Mesenchymal stem cell (in vitro differentiated cells and primary cell): Measurements from ENCODE around the gene BMX.
A peak's percentile ranks its signal among the peaks of the same experiment; 100 is the strongest.

Experiments
- DNase-seq: peaks from one replicate; pipeline ENCODE4 v3.0.0-alpha.2; 2013
- H2AFZ ChIP-seq: one replicate; pipeline ENCODE4 v1.6.1; 2013; ENCODE audit warnings: low read depth, mild to moderate bottlenecking, control low read depth, inconsistent platforms, low read length, moderate library complexity
- H2AK5ac ChIP-seq: 2 replicates; pipeline ENCODE4 v1.6.1; 2013; ENCODE audit warnings: low read length, moderate library complexity, mild to moderate bottlenecking, inconsistent platforms; ENCODE audit not compliant: severe bottlenecking
- H2BK120ac ChIP-seq: one replicate; pipeline ENCODE4 v1.6.1; 2013; ENCODE audit warnings: low read depth, mild to moderate bottlenecking, inconsistent platforms, low read length, moderate library complexity
- H2BK12ac ChIP-seq, 2 experiments: one replicate each; pipeline ENCODE4 v1.6.1; 2013; ENCODE audit warnings: inconsistent platforms in 2 of 2, low read length in 2 of 2, mild to moderate bottlenecking in 2 of 2, moderate library complexity in 2 of 2, control low read depth in 1 of 2
- H2BK15ac ChIP-seq: one replicate; pipeline ENCODE4 v1.6.1; 2013; ENCODE audit warnings: mild to moderate bottlenecking, low read depth, inconsistent platforms; ENCODE audit not compliant: poor library complexity, severe bottlenecking
- H2BK5ac ChIP-seq: 2 replicates; pipeline ENCODE4 v1.6.1; 2013; ENCODE audit warnings: low read depth, mild to moderate bottlenecking, low read length, control low read depth, inconsistent platforms; ENCODE audit not compliant: poor library complexity, severe bottlenecking
- H3K14ac ChIP-seq, 2 experiments: one replicate each; pipeline ENCODE4 v1.6.1; 2013; ENCODE audit warnings: inconsistent platforms in 2 of 2, low read length in 2 of 2, control low read depth in 1 of 2, mild to moderate bottlenecking in 1 of 2, moderate library complexity in 1 of 2
- H3K18ac ChIP-seq, 2 experiments: one replicate each; pipeline ENCODE4 v1.6.1; 2013; ENCODE audit warnings: inconsistent platforms in 2 of 2, low read length in 2 of 2, control low read depth in 1 of 2, low read depth in 1 of 2, mild to moderate bottlenecking in 1 of 2
- H3K23ac ChIP-seq, 2 experiments: one replicate each; pipeline ENCODE4 v1.6.1; 2013; ENCODE audit warnings: inconsistent platforms in 2 of 2, low read length in 2 of 2, mild to moderate bottlenecking in 2 of 2, moderate library complexity in 2 of 2, control low read depth in 1 of 2
- H3K27ac ChIP-seq: 2 replicates; pipeline ENCODE4 v1.5.1; 2013; ENCODE audit warnings: mild to moderate bottlenecking, moderate library complexity, low read length, control low read depth, inconsistent platforms; ENCODE audit not compliant: poor library complexity, severe bottlenecking
- H3K27me3 ChIP-seq, 2 experiments: 2 replicates each; pipeline versions ENCODE4 v1.6.1 to v1.7.0; 2013; ENCODE audit warnings: low read length in 2 of 2, mild to moderate bottlenecking in 2 of 2, moderate library complexity in 2 of 2, control low read depth in 1 of 2, inconsistent platforms in 1 of 2; ENCODE audit not compliant: control insufficient read depth in 1 of 2, insufficient read depth in 1 of 2
- H3K36me3 ChIP-seq, 2 experiments: 2 replicates each; pipeline versions ENCODE4 v1.6.1 to v1.7.0; 2013; ENCODE audit warnings: low read length in 2 of 2, control low read depth in 1 of 2, inconsistent platforms in 1 of 2, low read depth in 1 of 2, mild to moderate bottlenecking in 1 of 2; ENCODE audit not compliant: insufficient read depth in 2 of 2, control insufficient read depth in 1 of 2
- H3K4ac ChIP-seq, 2 experiments: one replicate each; pipeline ENCODE4 v1.6.1; 2013; ENCODE audit warnings: inconsistent platforms in 2 of 2, low read length in 2 of 2, mild to moderate bottlenecking in 2 of 2, moderate library complexity in 2 of 2, control low read depth in 1 of 2, low read depth in 1 of 2
- H3K4me1 ChIP-seq: 2 replicates; pipeline ENCODE4 v1.6.1; 2013; ENCODE audit warnings: low read depth, low read length, control low read depth; ENCODE audit not compliant: control insufficient read depth, insufficient read depth
- H3K4me2 ChIP-seq: 2 replicates; pipeline ENCODE4 v1.6.1; 2013; ENCODE audit warnings: low read length, mild to moderate bottlenecking, inconsistent platforms; ENCODE audit not compliant: poor library complexity, severe bottlenecking
- H3K4me3 ChIP-seq, 2 experiments: 2 replicates each; pipeline versions ENCODE4 v1.5.1 to v1.7.0; 2013; ENCODE audit warnings: low read length in 2 of 2, mild to moderate bottlenecking in 2 of 2, control low read depth in 1 of 2, low read depth in 1 of 2; ENCODE audit not compliant: insufficient read depth in 1 of 2
- H3K79me1 ChIP-seq: replicated peaks from 2 replicates; pipeline ENCODE4 v1.6.1; 2013; ENCODE audit warnings: mild to moderate bottlenecking, control low read depth, low read length, inconsistent platforms; ENCODE audit not compliant: poor library complexity, severe bottlenecking
- H3K9ac ChIP-seq: 2 replicates; pipeline ENCODE4 v1.7.0; 2013; ENCODE audit warnings: mild to moderate bottlenecking, low read length, moderate library complexity
- H3K9me3 ChIP-seq: 2 replicates; pipeline ENCODE4 v1.7.0; 2013; ENCODE audit warnings: mild to moderate bottlenecking, low read length; ENCODE audit not compliant: control insufficient read depth
- H4K8ac ChIP-seq: one replicate; pipeline ENCODE4 v1.6.1; 2013; ENCODE audit warnings: inconsistent platforms, mild to moderate bottlenecking, low read length, moderate library complexity
- H4K91ac ChIP-seq: one replicate; pipeline ENCODE4 v1.6.1; 2013; ENCODE audit warnings: mild to moderate bottlenecking, low read length, inconsistent platforms
- WGBS: methylation state at CpG from one replicate; pipeline ENCODE4 v1.1.7; 2013; ENCODE audit warnings: mixed read lengths; 5-methylcytosine and 5-hydroxymethylcytosine counted together

The BMX gene

GRCh38 chrX:15465896-15466651 is 34.5 kb upstream of the BMX start:
- Histone ChIP-seq H3K36me3 (no peaks in the 10 kb centered on the region), H3K14ac (no peak overlapping the region), H2BK120ac (no peak overlapping the region), H2AFZ (no peak overlapping the region), H4K8ac (no peak overlapping the region), H3K9ac (no peak overlapping the region), H3K79me1 (no peaks in the 10 kb centered on the region), H2BK5ac (no peak overlapping the region), H3K23ac (no peak overlapping the region), H3K4ac (no peak overlapping the region), H2AK5ac (no peak overlapping the region), H3K4me3 (no peak overlapping the region), H3K27ac (no peak overlapping the region), H3K4me2 (no peak overlapping the region), H2BK12ac (no peak overlapping the region), H3K9me3 (no peaks in the 10 kb centered on the region), H3K4me1 (no peaks in the 10 kb centered on the region), H4K91ac (no peak overlapping the region), H2BK15ac (no peak overlapping the region), H3K27me3 (peaks cover 0 to 11% of the 10 kb centered on the region in 2 experiments), H3K18ac (no peak overlapping the region)
- WGBS = 90% methylated on average over 7 of the region's 9 CpGs
- DNase-seq = peak; percentile 21

- no peak overlapping the region for H3K18ac ChIP-seq
- H3K27ac ChIP-seq = no peak overlapping the region
- no peak overlapping the region for H3K23ac ChIP-seq
- H4K8ac ChIP-seq = no peak overlapping the region
- H2AK5ac ChIP-seq = no peak overlapping the region
- no peak overlapping the region for H2AFZ ChIP-seq
- no peak overlapping the region for H2BK5ac ChIP-seq
- H3K4me1 ChIP-seq = no peaks in the 10 kb centered on the region
- peak overlapping the region; percentile 7 for H3K9ac ChIP-seq
- H2BK12ac ChIP-seq = no peak overlapping the region
- H3K79me1 ChIP-seq = no peaks in the 10 kb centered on the region
- peaks cover 0 to 11% of the 10 kb centered on the region in 2 experiments for H3K27me3 ChIP-seq
- no peak overlapping the region for H3K4me2 ChIP-seq
- WGBS = 56% methylated on average over 3 of the region's 4 CpGs
- no peak overlapping the region for H3K4ac ChIP-seq
- H3K14ac ChIP-seq = no peak overlapping the region
- DNase-seq = peak; percentile 46
- no peak overlapping the region for H2BK120ac ChIP-seq
- no peaks in the 10 kb centered on the region for H3K9me3 ChIP-seq
- no peak overlapping the region for H2BK15ac ChIP-seq
- H3K4me3 ChIP-seq = no peak overlapping the region
- no peak overlapping the region for H4K91ac ChIP-seq
- no peaks in the 10 kb centered on the region for H3K36me3 ChIP-seq
Observed at GRCh38 chrX:15468036-15468435, 32.6 kb upstream of the BMX start.

GRCh38 chrX:15469613-15470012 is 31.0 kb upstream of the BMX start:
- no peak overlapping the region for H3K27ac ChIP-seq
- H3K79me1 ChIP-seq = no peaks in the 10 kb centered on the region
- H3K27me3 ChIP-seq = peaks cover 0 to 7% of the 10 kb centered on the region in 2 experiments
- H2BK15ac ChIP-seq = no peak overlapping the region
- H2BK5ac ChIP-seq = no peak overlapping the region
- no peaks in the 10 kb centered on the region for H3K9me3 ChIP-seq
- H4K8ac ChIP-seq = no peak overlapping the region
- no peak for DNase-seq
- no peak overlapping the region for H3K4ac ChIP-seq
- H4K91ac ChIP-seq = no peak overlapping the region
- H2BK120ac ChIP-seq = no peak overlapping the region
- H3K18ac ChIP-seq = no peak overlapping the region
- no peak overlapping the region for H3K4me2 ChIP-seq
- no peak overlapping the region for H2AFZ ChIP-seq
- no peak overlapping the region for H3K4me3 ChIP-seq
- H3K9ac ChIP-seq = no peak overlapping the region
- no peak overlapping the region for H3K23ac ChIP-seq
- H3K14ac ChIP-seq = no peak overlapping the region
- 100% methylated on average over 1 of the region's 1 CpG for WGBS
- H2BK12ac ChIP-seq = no peak overlapping the region
- no peaks in the 10 kb centered on the region for H3K4me1 ChIP-seq
- H3K36me3 ChIP-seq = no peaks in the 10 kb centered on the region
- H2AK5ac ChIP-seq = no peak overlapping the region

DNA sequence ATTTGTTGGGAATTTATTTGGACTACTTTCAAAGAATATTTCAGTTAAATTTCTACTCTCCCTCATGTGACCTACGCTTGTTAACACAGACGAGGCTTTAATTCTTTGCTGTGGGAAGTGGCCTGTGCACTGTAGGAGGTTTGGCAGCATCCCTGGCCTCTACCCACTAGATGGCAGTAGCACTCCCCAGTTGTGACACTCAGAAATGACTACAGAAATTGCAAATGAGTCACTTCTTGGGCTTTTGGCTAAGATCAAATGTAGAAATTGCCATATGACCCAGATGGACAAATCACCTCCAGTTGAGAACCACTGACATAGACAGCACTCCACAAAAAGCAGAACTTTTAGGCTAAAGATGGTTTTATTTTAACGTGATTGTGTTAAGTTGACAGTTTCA is 29.6 kb upstream of the BMX start:
- no peak overlapping the region for H3K23ac ChIP-seq
- no peak overlapping the region for H3K4me3 ChIP-seq
- H3K4me2 ChIP-seq = no peak overlapping the region
- no peak overlapping the region for H2AK5ac ChIP-seq
- H3K27ac ChIP-seq = no peak overlapping the region
- no peak overlapping the region for H3K4ac ChIP-seq
- H4K91ac ChIP-seq = no peak overlapping the region
- H4K8ac ChIP-seq = no peak overlapping the region
- H2BK15ac ChIP-seq = no peak overlapping the region
- no peak overlapping the region for H3K18ac ChIP-seq
- H3K36me3 ChIP-seq = no peaks in the 10 kb centered on the region
- peaks cover 0 to 7% of the 10 kb centered on the region in 2 experiments for H3K27me3 ChIP-seq
- no peak overlapping the region for H3K14ac ChIP-seq
- H3K9me3 ChIP-seq = no peaks in the 10 kb centered on the region
- H2BK5ac ChIP-seq = no peak overlapping the region
- H2AFZ ChIP-seq = no peak overlapping the region
- WGBS = 10% methylated on average over 2 of the region's 3 CpGs
- H2BK12ac ChIP-seq = no peak overlapping the region
- no peak overlapping the region for H2BK120ac ChIP-seq
- H3K79me1 ChIP-seq = no peaks in the 10 kb centered on the region
- no peak overlapping the region for H3K9ac ChIP-seq
- DNase-seq = peak; percentile 79
- H3K4me1 ChIP-seq = no peaks in the 10 kb centered on the region
